PFSK-1 (cell line): ENCODE results near the gene COA1.

ENCODE experiments used
- FOXP2 ChIP-seq: optimal IDR thresholded peaks from 2 replicates; pipeline ENCODE3; 2011; ENCODE audit warnings: borderline replicate concordance, control low read depth, inconsistent platforms; ENCODE audit not compliant: insufficient read depth; ENCODE audit errors: extremely low read length, extremely low read depth
- POLR2AphosphoS5 ChIP-seq: IDR thresholded peaks from 2 replicates; pipeline ENCODE4 v1.6.1; 2012; ENCODE audit warnings: low read depth, mild to moderate bottlenecking, control low read depth, low read length, moderate library complexity
- REST ChIP-seq, 2 experiments: IDR thresholded peaks; 2 replicates each; pipeline versions ENCODE4 v1.6.1 to v1.8.0; 2011 to 2012; ENCODE audit warnings: low read depth in 2 of 2, low read length in 2 of 2, control low read depth in 1 of 2, inconsistent platforms in 1 of 2, mild to moderate bottlenecking in 1 of 2, moderate library complexity in 1 of 2; ENCODE audit not compliant: insufficient read depth in 1 of 2
- SIN3A ChIP-seq: IDR thresholded peaks from 2 replicates; pipeline ENCODE4 v1.6.1; 2012; ENCODE audit warnings: mild to moderate bottlenecking, low read length, moderate library complexity, borderline replicate concordance; ENCODE audit not compliant: insufficient read depth
- TAF1 ChIP-seq: IDR thresholded peaks from 2 replicates; pipeline ENCODE4 v1.6.1; 2012; ENCODE audit warnings: low read length, control low read depth, borderline replicate concordance; ENCODE audit not compliant: insufficient read depth

Gene COA1

GRCh38 chr7:43766564-43766963 is 37.2 kb upstream of the COA1 start:
- no peak for TF ChIP-seq SIN3A
- TF ChIP-seq POLR2AphosphoS5 = no peak
- TF ChIP-seq REST (IDR thresholded peaks at IDR 0.05; ENCODE audit: insufficient read depth in 1 of 2, low read depth in 2 of 2, low read length in 2 of 2) = no peak
- TF ChIP-seq TAF1 = no peak
- no peak for TF ChIP-seq FOXP2

GRCh38 chr7:43764807-43765491 is 35.6 kb upstream of the COA1 start:
- no peak for TF ChIP-seq REST (IDR thresholded peaks at IDR 0.05; ENCODE audit: insufficient read depth in 1 of 2, low read depth in 2 of 2, low read length in 2 of 2)
- no peak for TF ChIP-seq SIN3A
- TF ChIP-seq TAF1 = no peak
- no peak for TF ChIP-seq POLR2AphosphoS5
- no peak for TF ChIP-seq FOXP2

- no peak for TF ChIP-seq FOXP2
- no peak for TF ChIP-seq TAF1
- no peak for TF ChIP-seq POLR2AphosphoS5
- TF ChIP-seq SIN3A = no peak
- no peak for TF ChIP-seq REST (IDR thresholded peaks at IDR 0.05; ENCODE audit: insufficient read depth in 1 of 2, low read depth in 2 of 2, low read length in 2 of 2)
These were observed 34.9 kb upstream of the COA1 start for GRCh38 chr7:43764039-43764761.

GRCh38 chr7:43763183-43763582 is 33.9 kb upstream of the COA1 start:
- TF ChIP-seq SIN3A (no peak), TAF1 (no peak), FOXP2 (no peak), REST (IDR thresholded peaks at IDR 0.05; ENCODE audit: insufficient read depth in 1 of 2, low read depth in 2 of 2, low read length in 2 of 2) (no peak), POLR2AphosphoS5 (no peak)
